Peyer's patch (tissue), 4 donors: Measurements from ENCODE around the gene TAS2R10.

ENCODE experiments used
- POLR2A ChIP-seq, 2 donors: fragments of 450-650 bp; IDR thresholded peaks; one replicate each; pipeline ENCODE4 v1.5.1; 2017; ENCODE audit warnings: antibody characterized with exemption in 2 of 2, mild to moderate bottlenecking in 2 of 2, moderate library complexity in 2 of 2
- TF ChIP-seq, protein P1 (sequence below), 6 experiments: fragments of 450-650 bp in 4 of 6; fragments of 200-600 bp in 2 of 6; sonication (generic) in 1 of 6; IDR thresholded peaks; one replicate each; pipeline ENCODE4 v1.5.1; 2017 to 2019; ENCODE audit warnings: antibody characterized with exemption in 6 of 6, mild to moderate bottlenecking in 3 of 6, moderate library complexity in 1 of 6

GRCh38 chr12:10783252-10783651 is 42.9 kb downstream of the TAS2R10 start:
- TF ChIP-seq POLR2A (IDR thresholded peaks at IDR 0.05): no peak
- TF ChIP-seq, protein P1, sequence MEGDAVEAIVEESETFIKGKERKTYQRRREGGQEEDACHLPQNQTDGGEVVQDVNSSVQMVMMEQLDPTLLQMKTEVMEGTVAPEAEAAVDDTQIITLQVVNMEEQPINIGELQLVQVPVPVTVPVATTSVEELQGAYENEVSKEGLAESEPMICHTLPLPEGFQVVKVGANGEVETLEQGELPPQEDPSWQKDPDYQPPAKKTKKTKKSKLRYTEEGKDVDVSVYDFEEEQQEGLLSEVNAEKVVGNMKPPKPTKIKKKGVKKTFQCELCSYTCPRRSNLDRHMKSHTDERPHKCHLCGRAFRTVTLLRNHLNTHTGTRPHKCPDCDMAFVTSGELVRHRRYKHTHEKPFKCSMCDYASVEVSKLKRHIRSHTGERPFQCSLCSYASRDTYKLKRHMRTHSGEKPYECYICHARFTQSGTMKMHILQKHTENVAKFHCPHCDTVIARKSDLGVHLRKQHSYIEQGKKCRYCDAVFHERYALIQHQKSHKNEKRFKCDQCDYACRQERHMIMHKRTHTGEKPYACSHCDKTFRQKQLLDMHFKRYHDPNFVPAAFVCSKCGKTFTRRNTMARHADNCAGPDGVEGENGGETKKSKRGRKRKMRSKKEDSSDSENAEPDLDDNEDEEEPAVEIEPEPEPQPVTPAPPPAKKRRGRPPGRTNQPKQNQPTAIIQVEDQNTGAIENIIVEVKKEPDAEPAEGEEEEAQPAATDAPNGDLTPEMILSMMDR (IDR thresholded peaks at IDR 0.05): no peak
